ENCODE measurements around the gene CHCHD10. TPM values are rescaled to one million over a fixed set of nuclear protein-coding genes. Genes with fewer than 3 reads are reported as not detected.

CHCHD10 gene
- total and polyA plus RNA-seq, 11 donors = 374 to 2,069 (median 944) TPM

DNA sequence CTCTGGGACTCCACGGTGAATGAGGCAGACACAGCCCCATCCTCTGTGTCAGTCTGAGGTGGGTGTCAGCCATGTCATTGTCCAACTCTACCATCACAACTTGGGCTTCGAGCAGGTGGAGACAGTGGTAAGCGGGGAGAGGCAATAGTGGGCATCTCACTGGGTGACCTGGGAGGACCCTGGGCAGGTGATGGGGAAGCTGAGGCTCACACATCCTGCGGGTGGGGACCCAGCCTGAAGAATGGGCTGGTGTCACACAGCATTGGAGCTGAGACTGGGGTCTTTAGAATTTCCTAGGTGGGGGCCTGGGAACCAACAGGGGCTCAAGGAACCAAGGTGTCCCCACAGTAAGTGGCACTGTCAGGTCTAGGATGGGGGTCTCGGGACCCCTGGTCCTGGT, 12.0 kb upstream of the CHCHD10 start:
- no peak overlapping the region for H3K27ac ChIP-seq
- no peak for ATAC-seq
- TF ChIP-seq, protein P1, sequence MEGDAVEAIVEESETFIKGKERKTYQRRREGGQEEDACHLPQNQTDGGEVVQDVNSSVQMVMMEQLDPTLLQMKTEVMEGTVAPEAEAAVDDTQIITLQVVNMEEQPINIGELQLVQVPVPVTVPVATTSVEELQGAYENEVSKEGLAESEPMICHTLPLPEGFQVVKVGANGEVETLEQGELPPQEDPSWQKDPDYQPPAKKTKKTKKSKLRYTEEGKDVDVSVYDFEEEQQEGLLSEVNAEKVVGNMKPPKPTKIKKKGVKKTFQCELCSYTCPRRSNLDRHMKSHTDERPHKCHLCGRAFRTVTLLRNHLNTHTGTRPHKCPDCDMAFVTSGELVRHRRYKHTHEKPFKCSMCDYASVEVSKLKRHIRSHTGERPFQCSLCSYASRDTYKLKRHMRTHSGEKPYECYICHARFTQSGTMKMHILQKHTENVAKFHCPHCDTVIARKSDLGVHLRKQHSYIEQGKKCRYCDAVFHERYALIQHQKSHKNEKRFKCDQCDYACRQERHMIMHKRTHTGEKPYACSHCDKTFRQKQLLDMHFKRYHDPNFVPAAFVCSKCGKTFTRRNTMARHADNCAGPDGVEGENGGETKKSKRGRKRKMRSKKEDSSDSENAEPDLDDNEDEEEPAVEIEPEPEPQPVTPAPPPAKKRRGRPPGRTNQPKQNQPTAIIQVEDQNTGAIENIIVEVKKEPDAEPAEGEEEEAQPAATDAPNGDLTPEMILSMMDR (IDR thresholded peaks at IDR 0.05) = no peak
- TF ChIP-seq POLR2A (IDR thresholded peaks at IDR 0.05) = no peak
- DNase-seq = no peak
- H3K9me3 ChIP-seq = no peaks in the 10 kb centered on the region
- H3K27me3 ChIP-seq = no peaks in the 10 kb centered on the region
- H3K36me3 ChIP-seq = peaks cover 0 to 7% (median 0%) of the 10 kb centered on the region in 9 donors
- intact Hi-C loops (cut with DNase I) = loop anchor here in 1 of 10 donors (10.0 kb wide), 1 partner anchor 475 kb away; no protein-coding TSS in a partner anchor
- WGBS, 4 donors = 88 to 96% (median 90%) methylated on average over 3 to 5 of the region's 5 CpGs
- H3K4me1 ChIP-seq = peaks cover 0 to 22% (median 6%) of the 10 kb centered on the region in 12 donors
- H3K4me3 ChIP-seq = no peak overlapping the region

DNA sequence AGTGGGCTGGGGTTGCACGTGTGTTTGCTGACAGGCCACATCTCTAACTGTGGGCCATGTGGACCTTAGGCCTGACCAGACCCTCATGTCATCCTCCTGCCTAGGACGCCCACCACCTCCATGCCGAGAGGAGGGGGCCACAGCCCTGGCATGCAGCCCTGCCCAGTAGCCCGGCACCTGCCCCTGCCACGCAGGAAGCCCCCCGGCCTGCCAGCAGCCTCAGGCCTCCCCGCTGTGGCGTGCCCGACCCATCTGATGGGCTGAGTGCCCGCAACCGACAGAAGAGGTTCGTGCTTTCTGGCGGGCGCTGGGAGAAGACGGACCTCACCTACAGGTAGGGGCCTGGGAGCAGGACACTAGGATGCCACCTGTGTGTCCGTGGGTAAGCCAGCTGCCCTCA, 11.3 kb upstream of the CHCHD10 start:
- intact Hi-C loops (cut with DNase I) = loop anchor here in 1 of 10 donors (10.0 kb wide), 1 partner anchor 476 kb away; no protein-coding TSS in a partner anchor
- no peaks in the 10 kb centered on the region for H3K27me3 ChIP-seq
- no peaks in the 10 kb centered on the region for H3K9me3 ChIP-seq
- no peak overlapping the region for H3K27ac ChIP-seq
- no peak for DNase-seq
- H3K4me1 ChIP-seq = peaks cover 0 to 28% (median 12%) of the 10 kb centered on the region in 12 donors
- no peak overlapping the region for H3K4me3 ChIP-seq
- no peak for ATAC-seq
- peaks cover 0 to 7% (median 0%) of the 10 kb centered on the region in 9 donors for H3K36me3 ChIP-seq
- TF ChIP-seq, protein P1 (IDR thresholded peaks at IDR 0.05) = no peak
- TF ChIP-seq POLR2A (IDR thresholded peaks at IDR 0.05) = no peak
- WGBS, 4 donors = 92 to 94% (median 93%) methylated on average over 15 to 16 of the region's 16 CpGs

DNA sequence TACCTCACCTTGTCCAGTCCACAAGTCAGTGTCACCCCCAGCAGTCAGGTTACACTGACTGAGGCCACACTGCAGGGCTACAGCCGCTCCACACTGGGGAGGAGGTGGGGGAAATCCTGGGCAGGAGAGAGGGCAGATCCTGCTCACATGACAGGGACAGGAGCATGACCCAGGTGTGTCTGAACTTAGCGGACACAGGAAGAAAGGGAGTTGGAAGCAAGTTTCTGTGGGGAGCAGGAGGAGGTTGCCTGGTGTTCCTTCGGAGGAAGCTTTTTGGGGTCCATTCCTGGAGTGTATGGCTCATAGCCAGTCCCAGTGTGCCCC, 10.8 kb upstream of the CHCHD10 start:
- TF ChIP-seq, protein P1 (IDR thresholded peaks at IDR 0.05) = no peak
- TF ChIP-seq POLR2A (IDR thresholded peaks at IDR 0.05) = no peak
- WGBS, 4 donors = 69 to 83% (median 78%) methylated on average over 3 of the region's 3 CpGs
- Histone ChIP-seq H3K4me1 (peaks cover 0 to 34% (median 16%) of the 10 kb centered on the region in 12 donors), H3K27me3 (no peaks in the 10 kb centered on the region), H3K9me3 (no peaks in the 10 kb centered on the region), H3K36me3 (peaks cover 0 to 7% (median 0%) of the 10 kb centered on the region in 9 donors), H3K27ac (no peak overlapping the region), H3K4me3 (no peak overlapping the region)
- ATAC-seq (no peak), DNase-seq (no peak)
- intact Hi-C loops (cut with DNase I) = loop anchor here in 1 of 10 donors (10.0 kb wide), 1 partner anchor 476 kb away; no protein-coding TSS in a partner anchor

DNA sequence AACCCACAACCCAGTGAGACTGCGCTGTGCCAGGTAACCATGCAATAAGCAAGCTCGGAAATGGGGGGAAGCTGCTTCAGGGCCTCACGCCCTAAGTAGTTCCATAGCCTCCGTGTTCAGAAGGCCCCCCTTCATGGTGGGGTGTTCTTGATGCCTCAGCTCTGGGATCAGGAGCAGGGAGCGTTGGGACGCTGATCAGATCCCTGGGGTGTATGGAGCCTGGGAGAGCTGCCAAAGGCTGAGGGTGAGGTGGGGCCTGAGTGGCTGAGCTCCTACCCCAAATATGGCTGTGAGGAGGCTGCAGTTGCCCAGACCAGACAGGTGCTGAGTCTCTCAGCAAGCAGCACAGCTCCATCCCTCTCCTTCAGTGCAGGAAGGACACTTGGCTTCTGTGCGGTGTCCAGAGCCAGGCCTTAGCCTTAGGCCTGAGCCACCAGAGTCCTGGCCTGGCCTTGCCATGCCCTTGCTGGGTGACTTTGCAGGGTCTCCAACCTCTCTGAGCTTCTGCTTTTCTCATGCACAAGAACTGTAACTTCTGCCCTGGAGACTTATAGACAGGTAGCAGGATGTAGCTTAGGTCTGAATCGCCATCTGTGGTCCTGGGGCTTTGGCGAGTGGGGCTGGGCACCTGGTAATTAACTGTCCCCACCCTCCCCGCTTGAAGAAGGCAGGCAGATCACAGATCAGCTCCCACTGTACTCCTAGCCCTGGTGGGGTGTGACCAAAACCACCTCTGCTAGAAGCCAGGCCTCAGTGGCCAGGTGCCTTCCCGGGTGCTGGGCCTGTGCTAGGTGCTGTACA, 10.2 kb upstream of the CHCHD10 start:
- TF ChIP-seq, protein P1 (IDR thresholded peaks at IDR 0.05) = no peak
- no peak for TF ChIP-seq POLR2A (IDR thresholded peaks at IDR 0.05)
- Histone ChIP-seq H3K36me3 (peaks cover 0 to 7% (median 0%) of the 10 kb centered on the region in 9 donors), H3K27me3 (peaks cover 0 to 2% (median 0%) of the 10 kb centered on the region in 9 donors), H3K4me3 (no peak overlapping the region), H3K9me3 (no peaks in the 10 kb centered on the region), H3K4me1 (peaks cover 0 to 39% (median 21%) of the 10 kb centered on the region in 12 donors), H3K27ac (peak overlapping the region in 4 of 12 donors; percentile 4 to 63 (median 40))
- intact Hi-C loops (cut with DNase I) = loop anchor here in 1 of 10 donors (10.0 kb wide), 1 partner anchor 477 kb away; no protein-coding TSS in a partner anchor
- WGBS, 4 donors = 61 to 75% (median 66%) methylated on average over 9 to 11 of the region's 11 CpGs
- peak; percentile 66 to 83 (median 72) for DNase-seq
- peak; percentile 45 to 73 (median 64) for ATAC-seq

Measured in heart left ventricle (tissue), 16 donors.